ENCODE measurements around the gene CABLES1.

Gene CABLES1

GRCh38 chr18:23196119-23197007, 61.1 kb downstream of the CABLES1 start:
- no peak for DNase-seq

GRCh38 chr18:23198217-23198845, 63.0 kb downstream of the CABLES1 start:
- no peak for DNase-seq

DNA sequence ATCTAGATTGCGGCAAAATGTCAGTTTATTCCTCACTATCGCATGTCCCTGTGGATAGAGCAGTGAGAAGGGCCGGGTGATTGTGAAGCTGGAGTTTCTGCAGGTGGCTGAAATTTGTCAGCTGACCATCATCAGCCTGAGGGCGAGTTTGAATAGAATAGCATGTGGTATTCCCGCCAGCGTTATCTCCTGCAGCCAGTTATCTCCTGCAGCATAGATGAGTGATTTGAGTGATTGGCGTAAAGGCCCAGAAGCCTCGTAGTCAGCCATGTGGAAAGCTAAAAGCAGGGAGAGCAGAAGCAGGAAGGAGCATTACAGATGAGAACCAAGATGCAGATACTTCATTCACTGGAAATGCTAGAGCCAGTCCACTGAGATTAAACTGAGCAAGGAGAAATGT, 65.5 kb downstream of the CABLES1 start:
- no peak for DNase-seq

DNA sequence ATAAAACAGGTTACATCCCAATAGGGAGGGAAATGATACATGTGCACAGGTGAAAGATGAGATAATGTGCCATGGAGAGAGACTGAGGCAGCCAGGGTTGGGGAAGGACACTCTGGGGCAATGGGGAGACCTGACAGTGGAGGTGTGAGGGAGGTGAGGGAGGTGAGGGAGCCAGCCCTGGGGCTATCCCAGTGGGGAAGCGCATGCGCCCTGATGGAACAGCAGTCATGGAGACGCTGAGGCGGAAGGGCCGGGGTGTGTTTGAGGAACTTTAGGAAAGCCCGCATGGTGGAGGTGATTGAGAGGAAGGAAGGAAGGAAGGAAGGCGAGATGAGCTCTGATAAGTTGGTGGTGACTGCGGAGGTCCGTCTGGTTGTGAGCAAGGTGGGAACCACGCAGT, 66.5 kb downstream of the CABLES1 start:
- DNase-seq: no peak

DNA sequence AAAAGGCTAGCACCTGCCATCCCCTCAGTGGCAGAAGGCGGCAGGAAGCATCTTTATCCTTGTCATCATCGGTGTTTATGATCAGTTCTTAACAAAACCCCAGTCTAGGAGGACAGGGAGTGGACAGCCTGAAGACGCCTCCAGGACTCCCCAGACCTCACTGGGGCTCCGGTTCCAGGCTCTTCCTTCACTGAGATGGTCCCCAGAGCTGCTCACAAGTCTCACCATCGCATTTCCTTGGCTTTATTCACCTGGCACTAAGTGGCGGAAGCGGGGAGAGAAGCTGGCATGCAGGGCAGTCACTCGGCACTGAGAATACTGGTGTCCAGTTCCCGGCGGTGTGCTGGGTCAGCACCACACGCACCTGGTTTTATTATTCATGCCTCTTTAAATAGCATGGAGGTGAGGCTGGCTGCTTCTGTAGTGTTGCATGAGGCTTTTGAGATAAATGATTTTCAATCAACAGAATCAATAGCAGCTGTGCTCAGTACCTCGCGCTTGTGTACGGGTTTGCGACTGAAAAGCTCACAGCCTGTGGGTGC, 68.7 kb downstream of the CABLES1 start:
- DNase-seq: no peak

- peak in 2 of 3 donors; percentile 31 to 64 for DNase-seq
These were observed 69.4 kb downstream of the CABLES1 start for GRCh38 chr18:23204589-23205235.

- DNase-seq: no peak
These were observed 70.7 kb downstream of the CABLES1 start for GRCh38 chr18:23205980-23206379.

- no peak for DNase-seq
These were observed 72.1 kb downstream of the CABLES1 start for GRCh38 chr18:23207191-23207955.

- DNase-seq: no peak
These were observed 72.7 kb downstream of the CABLES1 start for GRCh38 chr18:23207994-23208393.

DNA sequence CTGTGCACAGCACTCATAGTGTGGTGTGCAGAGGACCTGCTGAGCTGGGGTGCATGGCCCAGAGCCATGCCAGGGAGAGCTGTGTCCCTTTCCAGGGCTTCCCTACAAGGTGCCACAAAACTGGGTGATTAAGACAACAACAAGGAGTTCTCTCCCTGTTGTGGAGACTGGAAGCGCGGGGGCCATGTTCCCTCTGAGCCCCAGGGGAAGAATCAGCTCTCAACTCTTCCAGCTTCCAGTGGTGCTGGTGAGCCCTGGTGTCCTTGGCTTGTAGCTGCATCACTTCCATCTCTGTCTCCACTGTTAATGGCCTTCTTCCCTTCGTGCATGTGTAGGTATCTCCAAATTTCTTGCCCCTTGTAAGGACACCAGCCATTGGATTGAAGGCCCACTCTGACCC, 73.3 kb downstream of the CABLES1 start:
- DNase-seq: no peak

DNA sequence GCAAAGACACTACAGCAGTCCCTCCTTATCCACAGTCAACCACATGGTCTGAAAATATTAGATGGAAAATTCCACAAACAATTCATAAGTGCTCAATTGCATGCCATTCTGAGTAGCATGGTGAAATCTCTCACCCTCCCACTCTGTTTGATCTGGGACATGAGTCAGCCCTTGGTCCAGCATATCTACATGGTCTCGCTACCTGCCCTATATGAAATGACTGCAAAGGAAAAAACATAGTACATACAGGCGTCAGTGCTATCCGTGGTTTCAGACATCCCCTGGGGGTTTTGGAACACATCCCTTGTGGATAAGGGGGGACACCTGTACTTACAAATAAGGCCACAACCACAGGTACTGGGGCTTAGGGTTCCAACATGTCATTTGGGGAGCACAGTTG, 73.7 kb downstream of the CABLES1 start:
- DNase-seq: peak in 1 of 3 donors; percentile 29

DNA sequence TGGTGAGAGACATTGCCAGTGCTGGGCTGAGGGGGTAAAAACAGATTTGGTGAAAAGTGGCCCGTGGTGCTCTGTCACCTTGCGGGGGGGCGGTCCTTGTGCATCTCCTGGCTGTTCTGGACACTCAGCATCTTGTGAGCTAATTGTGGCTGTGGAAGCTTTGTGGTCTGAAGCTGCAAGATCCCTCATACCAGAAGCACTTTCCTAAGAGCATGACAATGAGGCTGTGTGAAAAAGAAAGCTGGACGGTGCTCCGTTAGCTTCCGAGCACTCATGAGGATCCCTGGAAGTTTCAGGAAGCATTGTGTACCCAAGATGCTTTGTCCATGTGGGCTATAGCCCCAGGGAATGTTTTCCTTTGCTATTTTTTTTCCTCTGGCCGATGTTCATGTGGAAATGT, 74.5 kb downstream of the CABLES1 start:
- no peak for DNase-seq

- no peak for DNase-seq
These were observed 75.2 kb downstream of the CABLES1 start for GRCh38 chr18:23210526-23210925.

DNA sequence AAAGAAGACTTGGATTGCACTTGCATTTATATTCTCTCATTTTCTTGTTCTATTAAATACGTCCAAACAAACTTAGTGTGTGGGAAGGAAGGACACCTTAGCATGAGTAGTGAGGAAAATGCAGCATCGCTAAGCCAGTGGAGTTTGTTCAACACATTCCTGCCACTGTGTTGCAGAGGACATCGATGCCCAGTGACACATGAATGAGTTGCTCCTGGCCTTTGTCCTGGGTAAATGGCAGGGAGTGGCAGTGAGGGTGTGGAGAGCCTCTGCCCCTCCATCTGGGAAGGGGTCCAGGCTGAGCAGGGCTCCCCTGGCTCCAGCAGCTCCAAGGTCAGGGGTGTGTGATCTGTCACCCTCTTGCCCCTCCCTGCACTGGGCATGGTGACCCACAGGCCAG, 75.9 kb downstream of the CABLES1 start:
- no peak for DNase-seq

DNA sequence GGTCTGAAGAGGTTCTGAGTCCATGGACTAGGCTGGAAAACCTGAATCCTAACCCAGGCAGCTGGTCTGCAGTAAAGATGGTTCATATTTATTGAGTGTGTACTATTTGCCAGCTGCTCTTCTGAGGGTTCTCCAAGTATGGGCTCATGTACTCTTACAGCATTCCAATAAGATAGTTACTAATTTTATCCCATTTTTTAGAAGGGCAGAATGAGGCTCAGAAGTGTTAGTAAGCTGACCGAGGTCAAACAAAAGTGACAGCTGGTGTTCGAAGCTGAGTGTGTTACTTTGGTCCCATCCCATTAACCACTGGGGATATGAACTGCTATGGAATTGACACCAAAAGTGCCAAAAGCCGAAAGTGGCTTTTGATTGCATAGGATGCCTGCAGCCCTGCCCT, 76.9 kb downstream of the CABLES1 start:
- DNase-seq: no peak

DNA sequence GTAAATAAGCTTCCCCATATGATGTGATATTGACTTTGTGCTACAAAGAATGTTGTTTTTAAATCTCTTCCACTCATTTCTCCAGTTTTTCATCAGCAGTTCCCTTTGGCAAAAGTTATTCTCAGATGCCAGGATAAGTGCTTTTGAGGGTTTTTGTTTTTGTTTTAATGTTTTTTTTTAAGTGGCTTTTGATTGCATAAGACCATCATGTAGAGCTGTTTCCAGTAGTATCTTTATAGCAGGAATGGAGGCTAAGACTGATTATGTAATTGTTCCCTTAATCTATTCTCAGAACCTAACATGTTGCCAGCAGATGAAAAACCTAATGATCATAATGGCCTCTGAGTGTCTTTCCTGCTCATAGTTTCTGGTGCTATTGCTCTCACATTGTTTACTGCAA, 77.9 kb downstream of the CABLES1 start:
- no peak for DNase-seq

GRCh38 chr18:23217781-23218180, 82.5 kb downstream of the CABLES1 start:
- no peak for DNase-seq

DNA sequence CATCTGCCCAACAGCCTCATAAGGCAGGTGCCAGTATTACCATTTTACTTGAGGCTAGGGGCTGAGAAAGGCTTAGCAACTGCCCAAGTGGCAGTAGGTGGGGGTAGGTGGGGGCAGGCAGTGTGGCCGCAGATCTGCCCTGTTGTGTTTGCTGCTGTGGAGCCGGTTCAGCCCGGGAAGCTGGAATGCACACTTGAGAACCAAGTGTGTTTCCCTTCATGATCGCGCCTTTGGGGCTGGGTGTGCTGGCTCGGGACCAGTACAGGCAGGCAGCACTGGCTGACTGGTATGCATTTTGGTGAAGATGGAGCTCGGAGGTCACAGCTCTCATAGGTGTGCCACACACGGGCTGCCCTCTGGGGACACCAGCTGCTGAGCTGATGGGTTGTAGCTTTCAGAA, 85.1 kb downstream of the CABLES1 start:
- no peak for DNase-seq

DNA sequence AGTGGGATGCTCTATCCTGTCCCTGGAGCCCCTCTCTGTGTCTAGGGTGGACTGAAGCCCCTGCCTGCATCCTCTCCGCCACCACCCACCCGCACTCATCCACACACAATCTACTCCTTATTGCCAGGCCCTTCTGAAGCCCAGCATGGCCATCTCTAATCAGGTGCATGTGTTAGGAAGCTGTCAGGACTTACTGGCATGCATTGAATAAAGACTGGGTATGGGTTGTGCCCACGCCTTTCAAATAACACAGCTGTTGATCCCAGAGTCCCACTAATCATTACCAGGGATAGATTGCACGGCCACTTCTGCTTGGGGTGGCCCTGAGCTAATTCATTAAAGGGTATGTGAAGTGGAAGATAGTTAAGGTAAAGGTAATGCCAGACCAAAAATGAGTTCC, 88.4 kb downstream of the CABLES1 start:
- no peak for DNase-seq

DNA sequence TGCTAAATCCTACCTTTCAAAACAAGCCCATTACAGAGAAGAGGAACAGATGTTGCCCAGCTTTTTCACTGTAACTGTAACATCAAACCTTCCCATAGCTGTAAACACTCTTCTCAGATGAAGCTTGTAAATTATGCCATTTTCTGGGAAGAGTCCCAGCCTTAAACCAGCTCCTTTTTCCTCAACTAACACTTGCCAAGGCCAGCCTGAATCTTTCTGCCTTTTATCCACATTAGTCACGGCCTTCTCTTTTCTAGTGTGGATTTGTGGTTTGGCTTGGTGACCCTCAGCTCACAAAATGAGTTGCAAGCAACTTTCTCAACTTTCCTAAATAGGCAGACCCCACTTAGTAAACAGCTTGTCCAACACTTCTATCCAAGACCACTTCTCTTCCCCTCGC, 90.2 kb downstream of the CABLES1 start:
- peak in 1 of 3 donors; percentile 22 for DNase-seq

DNA sequence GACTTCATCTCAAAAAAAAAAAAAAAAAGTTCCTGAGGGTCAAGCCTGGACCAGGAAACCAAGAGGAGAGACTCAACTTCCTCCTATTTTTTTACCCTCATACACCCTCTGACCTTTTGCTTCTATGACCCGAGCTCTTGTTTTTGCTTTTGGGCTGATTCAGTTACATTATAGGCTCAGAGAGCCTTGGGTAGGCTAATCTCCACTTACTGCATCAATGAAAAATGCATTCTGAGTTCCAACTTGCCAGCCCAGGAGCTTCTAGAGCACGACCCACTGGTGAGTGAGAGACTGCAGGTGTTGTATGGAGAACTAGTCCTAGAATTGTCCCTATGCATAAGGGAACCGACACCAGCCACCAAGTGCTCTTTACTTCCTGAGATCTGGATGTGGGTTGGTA, 91.1 kb downstream of the CABLES1 start:
- DNase-seq: no peak

GRCh38 chr18:23226930-23227725, 91.8 kb downstream of the CABLES1 start:
- peak; percentile 65 to 83 (median 74) for DNase-seq
